ENCODE measurements around the gene UBE2I.

UBE2I gene

GRCh38 chr16:1343428-1344242 is 34.2 kb downstream of the UBE2I start:
- no peak for DNase-seq (ENCODE audit: low spot score)

DNA sequence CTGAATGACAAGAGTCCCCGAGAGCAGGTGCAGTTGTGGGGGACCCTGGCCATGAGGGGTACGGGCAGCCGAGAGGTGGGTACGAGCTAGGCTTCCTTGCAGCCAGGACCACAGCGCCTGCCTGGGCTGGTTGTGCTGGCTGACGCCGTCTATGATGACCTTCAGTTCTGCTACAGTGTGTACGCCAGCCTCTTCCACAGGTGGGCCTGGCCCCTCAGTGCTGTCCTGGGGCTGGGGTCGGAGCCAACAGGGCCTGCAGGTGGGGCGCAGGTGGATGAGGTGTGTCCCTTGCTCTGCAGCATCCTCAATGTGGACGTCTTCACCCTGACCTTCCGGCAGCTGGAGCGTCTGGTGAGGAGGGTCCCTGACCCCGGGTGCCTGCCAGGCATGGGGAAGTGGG is 35.1 kb downstream of the UBE2I start:
- no peak for DNase-seq (ENCODE audit: low spot score)

DNA sequence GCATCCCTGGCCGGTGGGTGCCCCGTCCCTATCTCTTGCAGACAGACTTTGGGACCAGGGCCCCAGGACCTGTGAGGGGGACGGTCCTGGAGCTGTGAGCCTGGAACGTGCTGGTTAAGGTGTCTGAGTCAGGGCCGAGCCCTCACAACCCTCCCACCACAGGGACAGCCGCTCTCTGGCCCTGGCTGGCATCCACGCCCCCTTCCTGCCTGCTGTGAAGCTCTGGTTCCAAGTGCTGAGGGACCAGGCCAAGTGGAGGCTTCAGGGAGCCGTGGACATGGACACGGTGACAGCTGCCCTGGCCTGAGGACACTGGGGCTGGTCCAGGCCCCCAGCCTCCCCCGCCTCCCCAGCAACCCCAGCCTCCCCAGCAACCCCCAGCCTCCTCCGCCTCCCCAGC is 35.7 kb downstream of the UBE2I start:
- DNase-seq (ENCODE audit: low spot score) = no peak

GRCh38 chr16:1345651-1346421 is 36.4 kb downstream of the UBE2I start:
- DNase-seq (ENCODE audit: low spot score) = no peak

DNA sequence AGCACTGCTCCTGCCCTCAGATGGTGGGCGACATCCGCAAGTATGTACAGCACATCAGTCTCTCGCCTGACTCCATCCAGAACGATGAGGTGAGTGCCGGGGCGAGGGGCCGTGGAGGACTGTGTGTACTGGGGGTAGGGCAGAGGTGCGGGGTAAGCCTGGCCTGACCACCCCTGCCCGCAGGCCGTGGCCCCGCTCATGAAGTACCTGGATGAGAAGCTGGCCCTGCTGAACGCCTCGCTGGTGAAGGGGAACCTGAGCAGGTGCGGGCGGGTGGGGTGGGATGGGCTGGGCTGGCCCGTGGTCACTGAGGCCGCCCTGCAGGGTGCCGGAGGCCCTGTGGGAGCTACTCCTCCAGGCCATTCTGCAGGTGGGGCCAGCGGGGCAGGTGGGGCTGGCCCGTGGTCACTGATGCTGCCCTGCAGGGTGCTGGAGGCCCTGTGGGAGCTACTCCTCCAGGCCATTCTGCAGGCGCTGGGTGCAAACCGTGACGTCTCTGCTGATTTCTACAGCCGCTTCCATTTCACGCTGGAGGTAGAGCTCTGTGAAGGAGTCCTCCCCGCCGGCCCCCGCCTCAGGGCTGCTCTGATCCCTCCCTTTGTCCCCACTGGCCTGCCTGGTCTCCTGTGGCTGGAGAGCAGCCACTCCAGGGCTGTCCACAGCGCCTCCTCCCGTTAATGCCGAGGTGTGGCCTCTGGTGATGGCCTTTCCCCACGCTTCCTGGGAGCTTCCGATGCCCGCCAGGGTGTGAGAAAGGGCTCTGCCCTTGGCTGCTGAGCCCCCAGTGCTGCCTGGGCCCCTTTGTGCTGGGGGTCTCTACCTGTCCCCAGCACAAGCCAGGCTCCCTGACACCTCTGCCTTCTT is 37.2 kb downstream of the UBE2I start:
- no peak for DNase-seq (ENCODE audit: low spot score)

DNA sequence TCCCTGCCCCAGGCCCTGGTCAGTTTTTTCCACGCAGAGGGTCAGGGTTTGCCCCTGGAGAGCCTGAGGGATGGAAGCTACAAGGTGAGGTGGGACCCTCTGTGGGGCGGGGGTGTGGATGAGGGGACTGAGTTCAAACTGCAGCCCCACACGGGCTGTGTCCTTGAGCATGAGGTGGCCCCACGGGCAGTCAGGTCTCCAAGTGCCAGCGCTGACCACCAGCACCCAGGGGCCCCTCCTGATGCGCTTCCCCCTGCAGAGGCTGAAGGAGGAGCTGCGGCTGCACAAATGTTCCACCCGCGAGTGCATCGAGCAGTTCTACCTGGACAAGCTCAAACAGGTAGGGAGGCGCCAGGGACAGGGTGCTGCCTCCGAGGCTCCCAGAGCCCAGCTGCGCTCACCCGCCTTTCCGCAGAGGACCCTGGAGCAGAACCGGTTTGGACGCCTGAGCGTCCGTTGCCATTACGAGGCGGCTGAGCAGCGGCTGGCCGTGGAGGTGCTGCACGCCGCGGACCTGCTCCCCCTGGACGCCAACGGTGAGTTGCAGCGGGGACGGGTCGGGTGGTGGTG is 37.9 kb downstream of the UBE2I start:
- DNase-seq (ENCODE audit: low spot score) = no peak

DNA sequence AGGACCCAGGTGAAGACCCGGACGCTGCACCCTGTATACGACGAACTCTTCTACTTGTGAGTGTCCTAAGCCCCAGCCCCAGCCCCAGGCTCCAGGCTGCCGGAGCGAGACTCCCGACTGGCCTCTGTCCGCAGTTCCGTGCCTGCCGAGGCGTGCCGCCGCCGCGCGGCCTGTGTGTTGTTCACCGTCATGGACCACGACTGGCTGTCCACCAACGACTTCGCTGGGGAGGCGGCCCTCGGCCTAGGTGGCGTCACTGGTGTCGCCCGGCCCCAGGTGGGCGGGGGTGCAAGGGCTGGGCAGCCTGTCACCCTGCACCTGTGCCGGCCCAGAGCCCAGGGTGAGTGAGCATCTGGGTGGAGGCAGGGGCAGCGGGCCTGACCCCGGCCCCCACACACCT is 38.5 kb downstream of the UBE2I start:
- DNase-seq (ENCODE audit: low spot score) = no peak

- no peak for DNase-seq (ENCODE audit: low spot score)
Observed at GRCh38 chr16:1348441-1348840, 39.0 kb downstream of the UBE2I start.

DNA sequence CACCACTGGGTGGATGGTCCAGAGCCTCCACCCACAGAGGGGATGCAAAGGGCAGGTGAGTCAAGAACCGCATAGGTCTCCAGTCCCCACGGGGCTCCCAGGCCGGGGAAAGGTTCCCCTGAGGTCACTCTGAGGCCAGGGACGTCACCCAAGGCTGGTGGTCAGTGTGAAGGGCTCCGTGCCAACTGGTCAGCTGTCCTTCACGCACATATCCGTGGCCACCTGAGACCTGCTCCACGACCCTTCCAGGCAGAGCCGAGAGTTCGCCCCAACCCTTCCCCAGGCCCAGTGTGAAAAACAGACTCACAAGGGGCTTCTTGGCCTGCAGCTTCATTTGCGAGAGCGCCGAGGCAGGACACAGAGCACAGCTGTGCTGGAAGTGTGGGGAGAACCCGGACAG is 39.5 kb downstream of the UBE2I start:
- no peak for DNase-seq (ENCODE audit: low spot score)

DNA sequence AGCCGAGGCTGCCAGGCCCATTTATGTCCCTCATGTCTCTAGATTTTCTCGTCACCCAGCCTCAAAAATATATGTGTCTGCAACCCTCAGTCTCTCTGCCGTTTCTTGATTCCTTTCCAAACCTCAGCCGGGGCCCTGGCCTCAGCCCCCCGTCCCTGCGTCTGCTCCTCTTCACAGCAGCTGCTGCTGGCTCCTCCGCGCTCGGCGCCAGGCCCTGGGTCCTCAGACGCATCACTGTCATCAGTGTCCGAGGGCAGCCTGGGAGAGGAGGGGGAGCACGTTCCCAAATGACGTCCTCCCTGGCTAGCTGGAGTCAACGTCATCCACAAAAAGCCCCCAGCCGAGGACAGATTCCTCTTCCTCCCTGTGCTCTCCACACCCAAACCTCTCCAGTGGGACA is 39.9 kb downstream of the UBE2I start:
- DNase-seq (ENCODE audit: low spot score) = no peak

GRCh38 chr16:1349951-1350350 is 40.5 kb downstream of the UBE2I start:
- DNase-seq (ENCODE audit: low spot score) = no peak

GRCh38 chr16:1350691-1351090 is 41.3 kb downstream of the UBE2I start:
- no peak for DNase-seq (ENCODE audit: low spot score)

- no peak for DNase-seq (ENCODE audit: low spot score)
Observed at GRCh38 chr16:1351215-1351581, 41.8 kb downstream of the UBE2I start.

DNA sequence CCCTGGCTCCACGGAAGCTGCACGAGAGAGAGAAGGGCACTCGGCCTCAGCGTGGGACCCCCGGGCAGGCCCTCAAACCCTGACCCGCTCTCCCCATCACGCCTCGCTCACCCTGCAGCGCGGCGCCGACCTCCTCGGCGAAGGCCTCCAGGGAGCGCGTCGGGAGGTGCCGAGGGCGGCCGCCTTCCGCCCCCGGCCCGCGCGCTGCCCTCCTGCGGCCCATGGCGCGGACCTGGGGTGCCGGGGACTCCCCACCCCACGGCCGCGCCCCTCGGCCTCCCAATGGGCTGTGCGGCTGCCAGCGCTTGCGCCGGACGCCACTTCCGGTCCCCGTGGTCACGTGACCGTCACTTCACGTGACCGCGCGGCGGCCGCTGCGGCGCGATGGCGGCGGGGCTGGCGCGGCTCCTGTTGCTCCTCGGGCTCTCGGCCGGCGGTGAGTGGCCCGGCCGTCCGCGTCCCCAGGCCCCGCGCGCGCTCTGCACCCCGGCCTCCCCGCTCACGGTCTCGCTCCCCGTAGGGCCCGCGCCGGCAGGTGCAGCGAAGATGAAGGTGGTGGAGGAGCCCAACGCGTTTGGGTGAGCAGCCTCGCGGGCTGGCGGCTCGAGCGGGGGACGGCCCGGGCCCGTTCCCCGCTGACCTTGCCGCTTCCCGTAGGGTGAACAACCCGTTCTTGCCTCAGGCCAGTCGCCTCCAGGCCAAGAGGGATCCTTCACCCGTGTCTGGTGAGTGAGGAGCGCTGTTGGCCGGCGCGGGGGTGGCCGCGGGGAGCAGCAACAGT is 42.3 kb downstream of the UBE2I start, which contains the start of the genes GNPTG and TSR3:
Gene GNPTG (plus strand): TSS at position 350 of the 781 bp plus-strand sequence. CDS start 35 bp downstream, at position 385.
Gene TSR3 (minus strand): TSS at position 297 of the 781 bp plus-strand sequence. CDS start 74 bp downstream, at position 223.
- peak; percentile 85 for DNase-seq (ENCODE audit: low spot score)

DNA sequence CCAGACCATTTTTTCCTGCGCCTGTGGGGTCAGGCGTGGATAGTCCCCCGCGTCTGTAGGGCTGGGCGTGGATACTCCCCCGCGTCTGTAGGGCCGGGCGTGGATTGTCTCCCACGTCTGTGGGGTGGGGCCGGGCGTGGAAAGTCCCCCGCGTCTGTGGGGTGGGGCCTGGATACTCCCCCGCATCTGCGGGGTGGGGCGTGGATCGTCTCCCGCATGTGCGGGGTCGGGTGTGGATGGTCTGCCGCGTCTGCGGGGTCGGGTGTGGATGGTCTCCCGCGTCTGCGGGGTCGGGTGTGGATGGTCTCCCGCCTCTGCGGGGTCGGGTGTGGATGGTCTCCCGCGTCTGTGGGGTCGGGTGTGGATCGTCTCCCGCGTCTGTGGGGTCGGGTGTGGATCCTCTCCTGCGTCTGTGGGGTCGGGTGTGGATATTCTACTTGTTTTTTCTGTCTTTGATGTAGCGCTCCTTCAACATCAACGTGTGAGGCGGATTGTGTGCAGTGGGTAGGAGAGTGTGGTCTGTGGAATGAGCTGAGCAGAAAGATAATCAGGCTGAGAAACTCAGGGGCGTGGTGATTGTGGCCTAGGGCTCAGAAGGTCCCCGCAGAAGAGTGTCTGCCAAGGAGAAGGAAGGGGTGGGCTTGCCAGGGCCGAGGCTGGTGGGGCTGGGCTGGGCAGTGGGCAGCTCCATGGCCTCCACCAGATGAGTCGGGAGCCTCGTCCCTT is 45.5 kb downstream of the UBE2I start:
- DNase-seq (ENCODE audit: low spot score) = no peak

GRCh38 chr16:1355591-1355990 is 46.2 kb downstream of the UBE2I start:
- no peak for DNase-seq (ENCODE audit: low spot score)

DNA sequence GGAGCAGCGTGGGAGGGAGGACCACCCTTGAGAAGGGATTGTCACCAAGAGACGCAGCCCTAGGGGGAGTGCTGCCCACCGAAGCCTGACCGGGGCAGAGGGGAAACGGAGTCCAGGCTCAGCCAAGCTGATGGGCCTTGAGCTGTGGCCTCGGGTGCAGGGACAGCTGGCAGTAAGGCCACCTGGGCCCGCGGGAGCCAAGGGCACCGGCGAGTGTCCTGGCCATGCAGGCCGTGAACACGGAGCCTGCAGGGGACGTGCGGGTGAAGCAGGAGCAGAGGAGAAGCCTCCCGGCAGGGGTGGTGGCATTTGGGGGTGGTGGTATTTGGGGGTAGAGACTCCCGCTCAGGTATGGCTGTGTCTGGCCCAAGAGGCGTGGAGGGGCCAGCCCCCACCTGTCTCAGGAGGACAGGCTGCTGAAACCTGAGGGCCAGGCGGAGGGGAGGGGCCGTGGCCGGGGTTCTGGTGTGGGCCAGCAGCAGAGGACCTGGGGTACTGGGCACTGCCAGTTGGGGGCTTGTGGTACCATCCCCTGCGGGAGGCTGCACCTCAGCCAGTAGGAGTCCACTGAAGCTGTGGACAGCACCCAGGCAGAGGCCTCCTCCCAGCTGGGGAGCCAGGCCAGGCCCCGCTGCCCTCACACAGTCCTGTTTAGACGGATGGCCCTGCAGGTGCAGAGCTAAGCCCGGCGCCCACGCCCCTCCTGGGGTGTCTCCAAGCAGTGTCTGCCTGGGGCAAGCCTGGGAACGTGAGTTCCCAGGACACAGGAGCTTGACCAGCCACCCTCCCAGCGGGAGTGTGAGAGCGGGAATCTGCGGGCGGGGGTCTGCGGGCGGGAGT is 46.8 kb downstream of the UBE2I start:
- DNase-seq (ENCODE audit: low spot score) = no peak

- DNase-seq (ENCODE audit: low spot score) = no peak
Observed at GRCh38 chr16:1357906-1358566, 48.6 kb downstream of the UBE2I start.
